Forelimb muscle (tissue), 1 donor: ENCODE data around the gene TXNDC11. TPM values are rescaled to one million over a fixed set of nuclear protein-coding genes. Genes with fewer than 3 reads are reported as not detected.

Source experiments
- DNase-seq: peaks from one replicate; pipeline ENCODE4 v3.0.0-alpha.2; 2013; ENCODE audit warnings: low read depth
- polyA plus RNA-seq: library from polyadenylated mRNA; unstranded; fragments of 120-200 nt; gene quantifications from one replicate; pipeline ENCODE4 v1.2.1, GENCODE V29; 2013; ENCODE audit not compliant: insufficient read length

Gene TXNDC11
- polyA plus RNA-seq, 1 donor = 19.4 TPM

DNA sequence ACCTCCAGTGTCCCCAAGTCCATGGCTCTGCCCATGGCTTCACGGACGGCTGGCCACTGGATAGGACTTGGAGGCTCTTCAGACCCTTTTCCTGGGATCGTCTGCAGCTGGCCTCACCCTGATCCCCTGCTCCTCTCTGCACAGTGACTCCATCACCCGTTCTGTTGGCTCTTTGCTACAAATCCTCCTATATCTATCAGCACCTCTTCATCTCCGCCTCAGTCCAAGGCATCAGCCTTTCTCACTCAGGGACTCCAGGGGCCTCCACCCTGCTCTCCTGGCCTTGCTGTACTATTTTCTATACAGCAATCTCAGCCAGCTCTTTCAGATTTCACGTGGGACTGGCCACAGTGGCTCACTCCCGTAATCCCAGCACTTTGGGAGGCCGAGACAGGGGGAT is 85.1 kb downstream of the TXNDC11 start:
- no peak for DNase-seq

DNA sequence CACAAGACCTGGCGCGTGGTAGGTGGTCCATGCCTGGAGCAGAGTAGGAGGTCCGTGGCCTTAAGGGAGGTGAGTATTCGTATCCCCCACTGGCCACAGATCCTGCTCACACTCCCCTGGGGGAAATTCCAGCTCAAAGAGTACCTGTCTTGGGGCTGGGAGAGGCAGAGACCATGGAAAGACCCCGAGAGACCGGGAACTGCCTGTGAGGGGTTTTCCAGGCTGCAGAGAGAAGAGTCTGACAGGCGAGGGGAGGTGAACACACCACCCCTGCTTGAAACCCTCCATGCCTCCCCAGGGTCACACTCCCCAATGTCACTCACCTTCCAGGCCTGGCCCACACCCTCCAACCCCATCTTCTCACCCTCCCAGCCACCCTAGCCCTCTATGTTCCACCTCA is 87.0 kb downstream of the TXNDC11 start:
- DNase-seq = no peak

DNA sequence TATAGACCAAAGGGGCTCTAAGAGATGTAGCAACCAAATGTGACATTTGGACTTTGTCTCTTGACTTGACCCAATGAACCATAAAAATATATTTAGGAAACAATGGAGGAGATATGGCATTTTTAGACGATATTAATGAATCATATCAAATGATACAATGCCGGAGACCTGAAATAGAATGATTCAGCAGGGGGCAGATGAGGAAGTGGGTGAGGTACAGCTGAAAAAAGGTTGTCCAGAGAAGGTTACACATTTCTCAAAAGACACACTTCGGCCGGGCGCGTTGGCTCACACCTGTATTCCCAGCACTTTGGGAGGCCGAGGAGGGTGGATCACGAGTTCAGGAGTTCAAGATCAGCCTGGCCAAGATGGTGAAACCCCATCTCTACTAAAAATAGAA is 90.9 kb downstream of the TXNDC11 start:
- DNase-seq = no peak

DNA sequence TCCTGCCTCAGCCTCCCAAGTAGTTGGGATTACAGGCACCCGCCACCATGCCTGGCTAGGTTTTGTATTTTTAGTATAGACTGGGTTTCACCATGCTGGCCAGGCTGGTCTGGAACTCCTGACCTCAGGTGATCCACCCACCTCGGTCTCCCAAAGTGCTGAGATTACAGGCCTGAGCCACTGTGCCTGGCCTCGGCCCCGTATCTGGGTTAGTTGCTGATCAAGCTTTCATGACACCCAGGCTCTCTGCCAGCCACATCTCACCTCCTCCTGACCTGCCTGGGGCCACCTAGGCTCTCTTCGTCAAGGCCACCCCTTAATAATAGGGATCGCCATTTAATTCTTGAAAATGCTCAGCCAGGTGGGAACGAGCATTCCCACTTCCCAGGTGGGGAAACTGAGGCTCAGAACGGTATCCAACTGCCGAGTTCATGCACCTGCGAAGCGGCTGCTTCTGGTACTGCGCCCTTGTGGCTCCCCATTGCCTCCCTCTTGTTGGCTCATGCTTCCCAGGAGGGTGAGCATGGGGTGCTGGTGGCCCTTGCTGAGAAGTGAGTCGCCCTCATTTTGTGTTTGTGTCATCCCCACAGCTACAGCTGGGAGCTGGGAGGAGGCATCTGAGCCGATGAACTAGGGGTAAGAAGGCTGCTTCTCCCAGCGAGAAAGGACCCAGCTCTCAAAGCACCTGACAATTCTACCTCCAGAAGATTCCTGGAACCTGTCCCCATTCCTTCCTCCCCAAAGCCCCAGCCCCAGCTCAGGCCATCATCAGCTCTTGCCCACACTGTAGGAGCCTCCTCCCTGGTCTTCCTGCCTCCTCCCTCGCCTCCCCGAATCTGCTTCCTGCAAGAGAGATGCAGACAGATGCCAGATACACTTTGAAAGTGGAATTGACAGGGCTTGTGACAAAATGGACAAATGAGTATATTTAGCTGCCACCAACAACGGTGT is 91.7 kb downstream of the TXNDC11 start:
- no peak for DNase-seq

DNA sequence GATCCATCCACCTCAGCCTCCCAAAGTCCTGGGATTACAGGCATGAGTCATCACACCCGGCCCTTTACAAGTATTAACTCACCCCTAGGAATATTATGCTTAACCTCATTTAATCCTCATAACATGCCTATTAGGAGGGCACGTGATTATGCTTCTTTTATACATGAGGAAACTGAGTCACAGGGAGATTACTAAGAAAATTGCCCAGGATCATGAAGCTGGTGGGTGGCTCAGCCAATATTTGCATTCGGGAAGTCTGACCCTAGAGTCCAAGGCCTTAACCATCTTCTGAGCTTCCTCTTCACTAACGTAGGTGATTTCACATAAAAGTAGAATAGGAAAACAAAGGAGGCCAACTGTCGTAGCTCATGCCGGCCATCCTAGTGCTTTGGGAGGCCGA is 93.4 kb downstream of the TXNDC11 start:
- no peak for DNase-seq

DNA sequence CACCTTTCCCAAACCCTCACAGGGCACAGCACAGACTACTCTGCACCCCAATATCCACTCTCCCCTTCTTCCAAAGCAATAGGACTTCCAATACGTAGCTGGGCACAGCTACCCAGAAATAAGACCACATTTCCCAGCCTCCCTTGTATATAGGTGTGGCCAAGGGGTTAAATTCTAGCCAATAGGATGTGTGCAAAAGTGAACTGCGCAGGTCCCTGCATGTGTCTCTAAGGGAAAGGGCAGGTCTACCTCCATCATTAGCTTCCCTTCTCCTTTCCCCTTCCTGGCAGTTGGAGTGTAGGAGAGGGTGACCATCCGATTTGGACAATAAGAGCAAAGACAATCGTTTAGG is 99.9 kb downstream of the TXNDC11 start:
- no peak for DNase-seq

DNA sequence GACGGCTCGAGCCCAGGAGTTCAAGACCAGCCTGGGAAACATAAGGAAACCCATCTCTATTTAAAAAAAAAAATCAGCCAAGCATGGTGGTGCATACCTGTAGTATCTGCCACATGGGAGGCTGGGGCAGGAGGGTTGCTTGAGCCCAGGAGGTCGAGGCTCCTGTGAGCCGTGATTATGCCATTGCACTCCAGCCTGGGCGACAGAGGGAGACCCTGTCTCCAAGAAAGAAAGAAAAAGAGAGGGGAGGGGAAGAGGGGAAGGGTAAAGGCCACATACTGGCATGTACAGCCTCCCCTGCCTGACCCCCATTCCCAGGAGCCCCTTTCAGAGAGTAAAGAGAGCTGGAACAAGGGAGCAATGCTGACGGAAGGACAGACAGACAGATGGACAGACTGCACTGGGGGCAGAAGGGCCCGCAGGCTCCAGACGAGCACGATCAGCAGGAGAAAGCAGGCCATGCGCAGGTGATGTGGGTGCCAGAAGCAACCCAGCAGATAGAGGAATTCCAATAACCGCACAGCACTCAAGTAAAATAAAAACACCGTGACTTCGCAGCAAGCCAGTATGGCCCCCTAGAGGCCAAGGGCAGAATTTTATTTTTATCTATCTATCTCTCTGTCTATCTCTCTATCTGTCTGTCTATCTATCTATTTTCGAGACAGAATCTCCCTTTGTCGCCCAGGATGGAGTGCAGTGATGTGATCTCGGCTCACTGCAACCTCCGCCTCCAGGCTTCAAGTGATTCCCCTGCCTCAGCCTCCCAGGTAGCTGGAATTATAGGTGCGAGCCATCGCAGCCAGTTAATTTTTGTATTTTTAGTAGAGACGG is 101.5 kb downstream of the TXNDC11 start:
- DNase-seq = no peak

DNA sequence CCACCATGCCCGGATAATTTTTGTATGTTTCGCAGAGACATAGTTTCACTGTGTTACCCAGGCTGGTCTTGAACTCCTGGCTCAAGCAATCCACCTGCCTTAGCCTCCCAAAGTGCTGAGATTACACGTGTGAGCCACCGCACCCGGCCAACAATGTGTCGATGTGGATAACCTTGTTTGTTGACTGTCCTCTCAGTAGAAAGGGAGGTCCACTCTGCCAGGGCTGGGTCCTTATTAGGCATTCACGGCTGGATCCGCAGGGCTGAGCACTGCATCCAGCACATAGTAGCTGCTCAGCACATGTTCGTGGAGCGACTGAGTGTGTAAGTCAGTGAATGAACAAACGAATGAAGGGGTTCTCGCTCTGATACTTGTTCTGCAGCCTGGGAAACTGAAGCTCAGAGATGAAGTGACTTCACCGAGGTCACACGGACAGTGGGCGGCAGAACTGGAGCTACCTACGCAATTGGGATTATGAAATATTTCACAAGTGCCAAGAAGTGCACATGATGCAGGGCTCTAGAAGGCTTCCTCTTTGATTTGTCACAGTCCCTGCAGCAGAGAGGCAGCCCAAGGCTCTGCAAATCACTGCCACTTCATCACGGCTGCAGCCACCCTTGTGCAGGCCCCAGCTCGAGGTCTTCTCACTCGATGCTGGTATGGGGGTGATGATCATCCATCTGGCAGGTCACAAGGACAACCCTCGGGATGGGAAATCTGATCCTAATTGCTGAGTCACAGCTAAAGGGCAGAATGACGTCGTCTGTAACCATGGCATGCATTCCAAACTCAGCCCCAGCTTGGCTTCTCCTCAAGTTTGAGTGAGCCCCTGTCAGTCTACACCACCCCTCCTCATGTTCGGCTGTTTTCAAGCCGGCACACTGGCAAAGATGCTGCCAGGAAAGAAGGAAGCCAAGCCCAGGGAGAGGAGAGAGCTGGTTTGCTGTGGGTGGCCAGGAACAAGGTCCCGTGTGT is 102.4 kb downstream of the TXNDC11 start:
- peak; percentile 82 for DNase-seq

DNA sequence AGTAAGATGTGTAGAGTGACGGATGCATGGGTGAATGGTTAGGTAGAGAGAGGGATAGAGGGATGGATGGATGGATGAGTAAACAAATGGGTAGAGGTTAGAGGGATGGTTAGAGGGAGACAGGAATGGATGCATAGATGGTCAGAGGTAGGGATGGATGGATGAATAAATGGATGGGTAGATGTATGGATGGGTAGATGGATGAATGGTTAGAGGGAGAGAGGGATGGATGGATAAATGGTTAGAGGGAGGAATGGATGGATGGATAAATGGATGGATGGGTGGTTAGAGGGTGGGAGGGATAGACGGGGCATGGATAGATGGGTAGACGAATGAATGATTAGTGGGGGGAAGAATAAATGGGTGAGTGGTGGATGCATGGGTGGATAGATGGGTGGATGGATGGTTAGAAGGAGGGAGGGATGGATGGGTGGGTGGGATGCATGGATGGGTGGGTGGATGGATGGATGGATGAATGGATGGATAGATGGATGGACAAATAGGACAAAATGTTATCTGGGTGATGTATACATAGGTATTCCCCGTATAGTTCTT is 103.6 kb downstream of the TXNDC11 start:
- no peak for DNase-seq

DNA sequence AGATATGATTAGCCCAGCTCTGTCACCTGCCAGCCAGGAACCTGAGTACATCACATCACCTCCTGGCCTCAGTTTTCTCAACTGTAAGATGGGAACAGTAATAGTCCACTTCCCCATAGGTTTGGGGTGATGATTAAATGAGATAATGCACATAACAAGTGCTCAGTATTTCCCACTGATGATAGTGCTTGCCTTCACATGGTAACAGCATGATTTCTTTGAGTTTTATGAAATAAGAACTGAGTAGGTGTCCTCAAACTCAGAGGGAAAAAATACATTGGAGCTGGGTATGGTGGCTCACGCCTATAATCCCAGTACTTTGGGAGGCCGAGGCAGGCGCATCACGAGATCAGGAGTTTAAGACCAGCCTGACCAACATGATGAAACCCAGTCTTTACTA is 104.5 kb downstream of the TXNDC11 start:
- DNase-seq = no peak

DNA sequence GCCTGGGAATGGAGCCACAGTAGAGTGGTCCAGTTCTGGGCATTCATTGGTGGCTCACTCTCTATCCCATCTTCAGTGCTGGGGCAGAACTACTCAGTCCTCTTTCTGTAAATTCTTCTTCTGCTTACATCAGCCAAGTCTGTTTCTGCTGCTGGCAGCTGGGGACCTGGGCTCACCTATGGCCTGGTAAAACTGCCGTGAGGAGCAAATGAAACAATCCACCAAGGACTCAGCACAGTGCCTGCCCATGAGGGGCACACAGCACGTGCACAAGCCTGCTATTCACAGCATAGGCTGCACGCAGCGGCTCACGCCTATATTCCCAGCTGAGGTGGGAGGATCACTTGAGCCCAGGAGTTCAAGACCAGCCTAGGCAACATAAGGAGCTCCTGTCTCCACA is 105.3 kb downstream of the TXNDC11 start:
- DNase-seq = no peak

DNA sequence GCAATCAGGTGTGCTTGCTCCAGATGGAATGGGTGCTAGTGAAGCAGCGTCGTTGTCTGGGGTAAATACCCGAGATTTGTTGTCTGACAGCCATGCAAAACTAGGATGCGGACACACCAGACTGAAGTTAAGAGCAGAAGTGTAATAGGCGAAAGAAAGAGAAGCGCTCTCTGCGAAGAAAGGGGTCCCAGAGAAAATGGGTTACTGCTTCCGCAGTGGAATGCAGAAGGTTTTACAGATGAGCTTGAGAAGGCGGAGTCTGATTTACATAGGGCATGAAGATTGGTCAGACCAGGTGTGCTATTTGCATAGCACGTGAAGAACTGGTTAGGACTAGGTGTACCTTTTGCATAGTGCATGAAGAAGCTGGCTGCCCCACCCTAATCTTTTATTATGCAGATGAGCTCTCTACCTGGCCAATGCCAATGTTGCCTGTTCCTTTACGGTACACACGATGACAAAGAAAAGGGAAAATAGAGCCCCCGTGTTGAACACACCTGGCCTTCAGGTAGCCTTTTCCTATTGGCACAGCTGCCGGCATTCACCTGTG is 106.4 kb downstream of the TXNDC11 start:
- DNase-seq = no peak

DNA sequence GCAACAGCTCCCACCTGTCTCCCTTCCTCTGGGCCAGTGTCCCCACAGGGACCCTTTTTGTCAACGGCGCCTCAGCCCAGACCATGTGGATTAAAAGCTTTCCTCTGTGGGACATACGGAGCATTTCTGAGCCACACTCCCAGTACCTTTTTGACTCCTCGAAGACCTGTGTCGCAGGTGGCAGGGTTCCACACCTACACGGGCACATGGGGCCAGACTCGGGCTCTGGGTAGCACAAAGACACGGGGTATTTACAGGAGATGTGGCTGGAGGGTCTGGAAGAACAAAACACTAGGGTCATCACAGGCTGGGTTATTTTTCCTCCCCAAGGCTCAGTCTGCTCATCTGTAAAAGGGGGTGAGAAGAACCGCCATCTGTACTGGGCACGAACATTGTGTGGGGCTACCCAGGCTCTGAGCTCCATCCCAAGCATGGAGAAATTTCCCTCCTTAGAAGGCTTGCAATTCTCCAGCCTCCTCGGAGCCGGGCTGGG is 106.9 kb downstream of the TXNDC11 start:
- no peak for DNase-seq

DNA sequence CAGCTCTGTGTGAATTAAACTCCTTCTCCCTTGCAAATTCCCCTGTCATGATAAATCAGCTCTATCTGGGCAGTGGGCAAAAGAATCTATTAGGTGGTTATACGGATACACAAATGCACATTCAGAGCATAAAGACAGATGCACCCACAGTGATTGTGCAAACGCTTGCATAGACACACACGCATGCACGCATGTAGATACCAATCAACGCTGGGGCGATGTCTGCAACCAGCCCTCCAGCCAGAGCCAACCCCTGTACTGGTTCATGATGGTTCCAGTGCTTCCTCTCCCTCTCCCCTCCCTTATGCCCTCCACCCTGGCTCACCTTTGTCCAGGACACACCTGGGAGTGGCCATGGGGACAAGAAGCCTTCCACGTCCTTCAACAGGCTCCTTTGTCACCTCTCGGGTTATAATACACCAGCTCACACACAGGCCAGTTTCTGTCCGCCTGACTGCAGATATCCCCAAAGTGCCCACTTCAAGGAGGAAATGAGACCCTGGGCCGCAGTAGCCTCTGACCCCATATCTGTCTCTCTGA is 107.5 kb downstream of the TXNDC11 start:
- DNase-seq = no peak

DNA sequence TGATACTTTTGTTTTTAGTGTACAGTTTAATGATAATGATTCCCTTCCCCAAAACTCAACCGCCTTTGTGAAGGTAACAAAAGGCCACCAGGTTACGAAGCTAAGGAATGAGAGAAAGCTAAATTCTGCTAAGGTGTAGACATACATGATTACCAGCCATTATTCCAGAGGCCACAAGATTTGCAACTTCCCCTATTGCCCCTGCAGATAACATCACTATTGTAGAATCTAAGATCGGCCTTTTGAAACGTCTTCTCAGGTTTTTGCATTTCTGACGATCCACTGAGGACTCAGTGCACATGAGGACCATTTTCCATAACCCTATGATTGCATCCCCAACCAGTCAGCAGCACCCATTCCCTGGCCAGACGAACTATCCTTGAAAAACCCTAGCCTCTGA is 108.3 kb downstream of the TXNDC11 start:
- no peak for DNase-seq

DNA sequence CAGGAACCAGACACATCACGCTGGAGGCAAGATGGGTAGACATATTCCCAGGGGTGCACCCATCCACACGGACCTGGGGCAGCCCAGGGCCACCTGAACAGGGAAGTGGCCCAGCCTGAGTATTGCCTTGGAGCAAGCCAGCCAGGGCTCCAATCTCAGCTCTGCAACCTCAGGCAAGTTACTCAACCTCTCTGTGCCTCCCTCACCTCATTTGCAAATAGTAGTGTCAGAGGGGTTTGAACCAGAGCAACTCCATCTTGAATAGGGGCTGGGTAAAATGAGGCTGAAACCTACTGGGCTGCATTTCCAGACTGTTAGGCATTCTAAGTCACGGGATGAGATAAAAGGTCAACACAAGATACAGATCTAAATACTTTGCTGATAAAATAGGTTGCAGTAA is 109.5 kb downstream of the TXNDC11 start:
- no peak for DNase-seq

DNA sequence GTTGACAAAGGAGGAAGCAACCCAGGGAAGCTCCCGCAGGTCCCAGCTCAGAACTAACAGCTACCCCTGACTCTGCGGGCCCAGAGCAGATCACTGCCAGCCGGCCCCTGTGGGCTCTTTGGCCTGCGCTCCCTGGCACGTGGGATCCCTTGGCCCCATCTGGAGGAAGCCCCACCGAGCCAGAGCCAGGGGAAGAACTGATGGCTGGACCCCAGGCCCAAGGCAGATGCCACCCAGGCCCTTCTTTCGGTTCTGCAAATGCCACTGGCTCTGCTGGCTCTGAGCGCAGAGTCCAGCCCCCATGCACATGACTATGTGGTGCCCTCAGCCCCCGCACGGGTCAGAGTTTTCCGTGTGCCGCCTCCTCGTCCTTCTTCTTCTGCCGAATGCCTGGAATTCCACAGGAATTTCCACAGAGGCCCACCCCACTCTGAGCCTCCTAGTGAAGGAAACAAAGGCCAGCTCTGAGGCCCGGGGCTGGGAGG is 110.2 kb downstream of the TXNDC11 start:
- DNase-seq = no peak

DNA sequence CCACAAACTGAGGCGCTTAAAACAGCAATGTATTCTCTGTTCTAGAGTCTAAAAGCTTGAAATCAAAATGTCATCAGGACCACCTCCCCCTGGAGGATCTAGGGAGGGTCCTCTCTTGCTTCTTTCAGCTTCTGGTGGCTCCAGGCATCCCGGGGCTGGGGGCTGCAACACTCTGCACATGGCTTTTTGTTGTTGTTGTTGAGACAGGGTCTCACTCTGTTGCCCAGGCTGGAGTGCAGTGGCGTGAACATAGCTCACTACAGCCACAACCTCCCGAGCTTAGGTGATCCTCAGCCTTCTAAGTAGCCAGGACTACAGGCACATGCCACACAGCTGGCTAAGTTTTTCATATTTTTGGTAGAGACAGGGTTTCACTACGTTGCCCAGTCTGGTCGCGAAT is 111.4 kb downstream of the TXNDC11 start:
- DNase-seq = no peak

DNA sequence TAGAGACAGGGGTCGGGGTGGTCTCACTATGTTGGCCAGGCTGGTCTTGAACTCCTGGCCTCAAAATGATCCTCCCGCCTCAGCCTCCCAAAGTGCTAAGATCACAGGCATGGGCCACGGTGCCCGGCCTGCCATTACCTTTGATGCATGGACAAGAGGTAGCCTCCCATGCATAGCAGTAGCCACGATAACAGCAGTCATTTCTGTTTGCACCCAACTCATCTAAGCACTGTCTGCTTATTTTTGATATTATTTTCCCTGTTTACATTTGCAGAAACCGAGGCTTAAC is 111.9 kb downstream of the TXNDC11 start:
- DNase-seq = no peak

DNA sequence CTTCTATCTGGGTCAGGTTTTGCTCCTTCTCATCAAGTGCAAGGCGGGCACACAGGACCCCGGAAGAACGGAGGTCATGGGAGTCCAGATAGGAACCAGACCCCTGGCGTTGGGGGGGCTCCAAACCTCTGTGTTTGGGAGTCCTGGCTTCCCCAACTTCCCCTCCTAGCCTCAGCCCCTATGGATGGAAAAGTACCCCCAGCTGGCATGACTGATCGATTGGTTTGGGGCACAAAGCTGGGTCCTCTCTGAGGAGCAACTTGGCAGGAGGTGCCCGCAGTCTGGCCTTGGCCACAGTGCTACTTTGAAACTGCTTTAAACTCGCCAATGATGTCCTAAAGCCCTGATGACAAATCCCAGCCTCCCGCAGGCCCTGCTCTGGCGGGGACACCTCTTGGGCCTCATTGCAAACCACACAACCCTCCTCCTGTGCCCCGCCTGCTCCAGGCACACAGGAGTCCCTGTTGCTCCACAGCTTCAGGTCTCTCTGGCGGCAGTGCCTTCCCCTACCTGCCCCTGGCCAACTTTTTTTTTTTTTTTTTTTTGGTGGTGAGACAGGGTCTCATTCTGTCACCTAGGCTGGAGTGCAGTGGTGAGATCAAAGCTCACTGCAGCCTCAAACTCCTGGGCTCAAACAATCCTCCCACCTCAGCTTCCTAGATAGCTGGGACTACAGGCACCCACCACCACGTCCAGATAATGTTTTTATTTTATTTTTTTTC is 112.5 kb downstream of the TXNDC11 start:
- DNase-seq = no peak
